CD4-positive, alpha-beta T cell treated with Interleukin-4 for 4 hours (primary cell): ENCODE results near the gene PLA2G2D.

ENCODE experiments used
- DNase-seq: peaks from one replicate; pipeline ENCODE4 v3.0.0-alpha.2; 2020

Gene PLA2G2D

GRCh38 chr1:20112279-20113000 lies 6.9 kb downstream of the PLA2G2D start:
- DNase-seq = no peak

DNA sequence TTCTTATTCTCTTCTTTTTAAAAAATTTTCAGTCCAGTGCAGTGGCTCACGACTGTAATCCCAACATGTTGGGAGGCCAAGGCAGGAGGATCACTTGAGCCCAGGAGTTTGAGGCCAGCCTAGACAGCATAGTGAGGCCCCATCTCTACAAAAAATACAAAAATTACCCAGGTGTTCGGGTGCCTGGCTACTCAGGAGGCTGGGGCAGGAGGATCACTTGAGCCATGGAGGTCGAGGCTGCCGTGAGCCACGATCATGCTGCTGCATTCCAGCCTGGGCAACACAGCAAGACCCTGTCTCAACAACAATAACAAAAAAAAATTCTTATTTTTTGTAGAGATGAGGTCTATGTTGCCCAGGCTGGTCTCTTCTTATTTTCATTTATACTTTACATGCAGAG lies 7.9 kb downstream of the PLA2G2D start:
- DNase-seq = no peak

DNA sequence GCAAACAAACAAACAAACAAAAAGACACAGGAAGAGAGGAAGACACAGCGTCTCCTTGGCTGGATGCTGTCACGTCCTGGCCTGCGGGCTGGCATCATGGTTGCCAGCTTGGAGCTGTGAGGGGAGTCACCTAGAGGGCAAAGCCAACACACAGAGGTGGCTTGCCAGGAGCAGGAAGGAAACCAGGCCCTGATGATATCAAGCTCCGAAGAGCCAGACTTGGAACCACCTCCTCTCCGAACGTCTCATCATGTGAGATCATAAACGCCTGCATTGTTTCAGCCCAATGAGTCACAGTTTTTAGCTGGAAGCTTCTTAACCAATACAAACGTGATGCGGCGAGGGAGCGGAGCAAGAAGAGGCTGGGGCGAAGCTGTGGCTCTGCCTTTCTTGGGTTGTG lies 8.7 kb downstream of the PLA2G2D start:
- no peak for DNase-seq

DNA sequence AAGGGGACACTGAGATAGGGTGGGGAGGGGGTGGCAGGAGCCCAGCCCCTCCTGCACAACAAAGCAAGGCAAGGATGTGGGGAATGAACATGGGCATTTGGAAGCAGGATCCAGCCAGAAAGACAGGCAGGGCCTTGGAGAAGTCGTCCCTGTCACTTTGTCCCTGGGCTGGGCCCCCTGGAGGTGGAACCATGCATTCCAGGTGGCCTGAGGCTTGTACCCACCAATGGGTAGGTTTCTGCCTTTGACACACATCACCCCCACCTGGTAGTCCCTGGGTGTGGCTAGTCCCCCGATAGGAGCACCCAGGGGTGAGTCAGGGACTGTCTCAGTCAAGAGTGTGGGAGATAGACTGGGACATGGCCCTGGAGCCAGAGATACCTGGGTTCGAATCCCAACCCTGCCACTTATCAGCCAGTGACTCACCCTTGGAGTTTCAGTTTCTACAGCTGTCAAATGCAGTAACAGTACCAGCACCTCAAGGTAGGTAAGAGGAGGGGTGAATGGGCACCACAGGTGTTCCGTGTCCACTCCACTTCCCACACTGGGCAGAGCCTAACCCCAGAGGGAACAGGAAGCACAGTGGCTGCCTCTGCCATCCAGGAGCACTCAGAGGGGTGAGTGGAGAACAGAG lies 10.0 kb downstream of the PLA2G2D start:
- no peak for DNase-seq

- no peak for DNase-seq
These were observed 10.8 kb downstream of the PLA2G2D start for GRCh38 chr1:20108366-20109123.

DNA sequence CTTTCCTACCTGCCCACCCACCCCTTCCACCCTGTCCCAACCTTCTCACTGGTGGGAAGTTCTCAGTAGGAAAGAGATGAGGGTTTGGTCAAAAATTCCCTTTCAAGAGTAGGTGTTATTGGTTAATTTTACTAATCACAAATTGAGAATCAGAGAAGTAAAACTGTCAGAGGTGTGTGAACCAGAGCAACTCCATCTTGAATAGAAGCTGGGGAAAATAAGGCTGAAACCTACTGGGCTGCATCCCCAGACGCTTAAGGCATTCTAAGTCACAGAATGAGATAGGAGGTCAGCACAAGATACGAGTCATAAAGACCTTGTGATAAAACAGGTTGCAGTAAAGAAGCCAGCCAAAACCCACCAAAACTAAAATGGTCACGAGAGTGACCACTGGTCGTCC lies 11.5 kb downstream of the PLA2G2D start:
- no peak for DNase-seq

DNA sequence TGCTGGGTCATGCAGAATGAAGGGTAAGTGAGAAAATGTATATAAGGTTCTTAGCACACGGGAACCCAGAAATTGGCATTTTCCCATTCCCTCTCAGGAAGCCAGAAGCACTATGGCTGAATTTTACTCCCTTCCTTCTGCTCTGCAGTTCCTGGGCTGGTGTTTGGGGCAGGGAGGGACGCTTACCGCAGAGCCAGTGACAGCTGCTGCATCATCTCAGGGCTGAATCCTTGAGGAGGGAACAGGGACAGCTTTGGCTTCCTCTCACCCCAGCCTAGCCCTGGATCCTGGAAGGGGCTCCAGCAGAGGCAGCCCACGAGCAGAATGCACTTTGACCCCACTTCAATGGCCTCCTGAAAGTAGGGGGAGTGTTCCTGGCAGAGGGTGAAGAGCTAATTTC lies 12.0 kb downstream of the PLA2G2D start:
- DNase-seq = no peak

DNA sequence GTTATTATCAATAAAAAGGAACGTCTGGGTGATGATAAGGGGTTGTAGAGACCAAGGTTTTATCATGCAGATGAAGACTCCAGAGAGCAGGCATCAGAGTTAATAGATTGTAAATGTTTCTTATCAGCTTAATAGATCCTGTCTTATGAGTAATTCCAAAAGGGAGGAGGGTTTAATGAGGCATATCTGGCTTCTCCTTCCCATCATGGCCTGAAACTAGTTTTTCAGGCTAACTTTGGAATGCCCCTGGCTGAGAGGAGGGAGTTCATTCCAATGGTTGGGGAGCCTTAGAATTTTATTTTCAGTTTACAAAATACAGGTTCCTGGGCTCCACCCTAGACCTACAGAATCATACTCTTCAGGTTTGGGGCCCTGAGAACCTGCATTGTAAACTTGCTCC lies 13.5 kb downstream of the PLA2G2D start:
- no peak for DNase-seq

DNA sequence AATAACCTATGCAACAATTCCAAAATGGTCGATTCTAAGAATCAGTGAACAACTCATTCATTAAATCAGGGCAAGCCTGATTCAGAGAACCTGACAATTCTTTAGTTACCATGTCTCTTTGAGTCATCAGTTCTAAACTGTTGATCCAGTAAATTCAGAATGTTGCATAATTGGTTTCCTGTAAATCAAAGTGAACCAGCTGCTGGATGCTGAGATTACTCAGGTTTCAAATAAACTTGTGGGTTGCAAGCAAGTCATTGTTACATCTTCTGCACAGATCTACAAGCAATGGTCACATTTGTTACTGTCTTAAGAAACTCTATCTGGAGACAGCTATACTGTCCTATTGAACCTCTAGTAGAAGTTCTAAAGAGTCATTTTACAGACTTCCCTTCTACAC lies 16.5 kb downstream of the PLA2G2D start:
- no peak for DNase-seq

DNA sequence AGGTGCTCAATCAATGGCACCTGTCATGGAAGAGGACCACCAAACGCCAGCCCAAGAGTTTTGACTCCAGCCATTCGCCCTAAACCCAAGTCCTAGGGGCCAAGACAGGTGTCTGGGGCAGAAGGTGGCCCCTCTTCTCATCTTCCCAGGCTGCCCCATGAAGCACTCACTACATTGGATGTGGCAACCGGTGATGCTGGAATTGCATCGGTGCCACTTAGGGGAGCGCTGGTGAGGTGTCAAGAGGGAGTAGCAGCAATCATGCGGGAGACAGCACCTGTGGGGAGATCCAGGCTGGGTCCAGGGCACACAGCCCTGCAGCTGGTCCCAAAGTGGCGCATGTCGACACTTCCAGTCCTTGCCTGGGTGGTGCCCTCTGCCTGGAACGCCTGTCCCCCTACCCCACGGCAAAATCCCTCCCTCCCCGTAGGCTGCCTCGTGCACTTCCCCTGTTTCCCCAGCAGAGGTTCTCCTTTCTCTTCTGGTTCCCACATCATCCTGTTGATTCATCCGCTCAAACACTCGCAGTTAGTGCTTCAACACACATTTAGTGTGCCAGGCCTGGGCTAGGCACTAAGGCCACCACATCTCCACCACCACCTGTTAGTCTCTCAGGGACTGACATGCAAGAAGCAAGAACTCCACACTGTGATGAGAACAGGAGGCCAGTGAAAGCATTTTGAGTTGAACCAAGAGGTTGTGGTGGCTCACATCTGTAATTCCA lies 18.5 kb downstream of the PLA2G2D start:
- DNase-seq = peak; percentile 33

DNA sequence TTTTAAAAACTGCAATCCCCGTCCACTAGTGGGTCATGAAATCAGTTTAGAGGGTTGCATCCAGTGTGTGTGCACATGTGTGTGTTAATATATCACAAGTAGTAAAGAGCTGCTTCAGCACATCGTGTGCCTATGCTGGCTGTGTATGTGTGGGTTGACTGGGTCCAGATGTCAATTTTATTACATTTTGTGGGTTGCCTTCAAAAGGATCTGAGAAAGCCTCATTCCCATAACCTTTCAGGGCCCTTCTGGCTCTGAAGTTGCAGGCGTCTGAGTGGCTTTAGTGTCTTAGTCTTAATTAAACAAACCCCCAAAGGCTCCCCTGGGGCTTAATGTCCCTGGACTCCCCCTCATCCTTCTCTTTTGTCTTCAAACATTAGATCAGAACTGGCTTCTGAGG lies 19.8 kb downstream of the PLA2G2D start:
- no peak for DNase-seq

- DNase-seq = no peak
These were observed 22.4 kb downstream of the PLA2G2D start for GRCh38 chr1:20096840-20097447.

GRCh38 chr1:20095564-20096434 lies 23.5 kb downstream of the PLA2G2D start:
- DNase-seq = no peak

DNA sequence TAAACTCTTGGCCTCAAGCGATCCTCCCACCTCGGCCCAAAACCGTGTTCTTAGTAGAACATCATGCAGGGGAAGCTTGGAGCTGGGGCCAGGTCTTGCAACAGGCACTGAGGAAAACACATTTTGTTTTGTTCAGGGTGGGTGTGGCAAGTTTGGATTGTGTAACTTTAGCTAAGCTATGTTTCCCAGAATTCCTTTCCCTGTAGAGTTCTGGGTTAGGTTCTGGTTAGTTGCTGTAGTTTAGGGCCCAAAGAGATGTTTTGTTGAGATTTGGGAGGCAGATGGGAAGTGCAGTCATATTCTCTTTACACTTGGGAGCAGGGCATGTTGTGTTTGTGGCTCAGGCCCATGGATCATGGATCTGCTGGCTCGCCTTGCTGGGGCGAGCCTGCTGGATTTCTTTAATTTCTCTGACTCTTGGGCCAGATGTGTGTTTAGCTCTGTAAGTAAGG lies 25.4 kb downstream of the PLA2G2D start:
- no peak for DNase-seq

- DNase-seq = no peak
These were observed 26.0 kb downstream of the PLA2G2D start for GRCh38 chr1:20093303-20093702.

GRCh38 chr1:20090641-20091040 lies 28.7 kb downstream of the PLA2G2D start:
- no peak for DNase-seq

DNA sequence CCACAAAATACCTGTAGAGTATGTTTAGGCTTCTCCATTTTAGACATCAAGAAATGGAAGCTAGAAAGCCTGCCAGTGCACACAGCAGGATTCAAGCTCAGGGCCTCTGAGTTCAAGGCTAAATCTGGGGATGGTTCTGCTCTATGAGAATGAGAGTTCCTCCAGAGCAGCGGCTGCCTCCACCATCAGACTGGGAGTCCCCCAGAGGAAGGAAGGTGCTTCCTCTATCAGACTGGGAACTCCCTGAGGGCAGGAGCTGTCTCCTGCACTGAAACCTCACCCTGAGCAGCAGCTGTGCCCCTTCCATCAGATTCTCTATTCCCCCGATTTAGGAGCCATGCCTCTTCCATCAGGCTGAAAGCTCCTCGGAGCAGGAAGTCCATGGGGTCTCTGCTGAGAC lies 29.2 kb downstream of the PLA2G2D start:
- no peak for DNase-seq

DNA sequence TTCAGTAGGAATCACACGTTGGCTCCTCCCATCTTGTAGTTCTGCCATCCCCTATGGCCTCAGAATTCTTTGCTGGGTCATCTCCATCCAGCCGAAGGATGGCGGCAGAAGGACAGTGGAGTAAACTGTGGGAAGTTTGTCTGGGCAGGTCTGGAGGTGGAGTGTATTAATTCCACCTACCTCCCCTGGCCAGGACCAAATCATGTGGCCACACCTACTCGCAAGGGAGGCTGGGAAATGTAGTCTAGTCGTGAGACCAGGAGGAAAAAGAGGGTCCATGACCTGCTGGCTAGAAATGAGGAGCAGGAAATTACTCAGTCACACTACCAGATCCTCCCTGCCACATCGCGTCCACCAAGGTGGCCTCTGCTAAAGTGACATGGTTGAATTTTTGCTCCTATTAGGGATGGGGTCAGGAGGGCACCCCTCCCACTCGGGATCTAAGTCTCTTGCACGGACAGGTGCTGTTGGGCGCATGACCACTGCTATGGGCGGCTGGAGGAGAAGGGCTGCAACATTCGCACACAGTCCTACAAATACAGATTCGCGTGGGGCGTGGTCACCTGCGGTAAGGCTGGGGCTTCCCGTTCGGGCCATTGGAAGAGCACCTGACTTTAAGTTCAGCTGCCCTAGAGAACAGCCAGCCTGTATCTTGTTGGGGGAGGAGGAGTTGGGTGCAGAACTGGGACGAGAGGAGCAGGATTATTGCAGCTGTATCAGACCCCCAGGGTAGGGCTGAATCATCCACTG lies 29.8 kb downstream of the PLA2G2D start:
- DNase-seq = no peak

DNA sequence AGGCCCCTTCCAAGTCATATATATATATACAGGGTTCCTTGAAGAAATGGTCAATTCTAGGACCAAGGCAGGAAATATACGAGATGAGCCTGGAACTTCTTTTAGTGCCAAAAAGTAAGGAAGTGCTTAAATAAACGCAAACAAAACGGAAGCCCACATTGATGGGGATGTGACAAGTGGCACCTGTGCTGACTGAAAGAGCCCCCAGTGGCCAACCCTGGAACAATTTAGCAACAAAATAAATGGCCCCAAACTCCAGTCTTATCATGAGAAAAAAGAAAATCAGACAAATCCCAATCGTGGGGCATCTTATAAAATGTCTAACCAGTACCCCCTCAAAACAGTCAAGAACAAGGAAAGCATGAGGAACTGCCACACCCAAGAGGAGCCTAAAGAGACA lies 31.7 kb downstream of the PLA2G2D start:
- no peak for DNase-seq

DNA sequence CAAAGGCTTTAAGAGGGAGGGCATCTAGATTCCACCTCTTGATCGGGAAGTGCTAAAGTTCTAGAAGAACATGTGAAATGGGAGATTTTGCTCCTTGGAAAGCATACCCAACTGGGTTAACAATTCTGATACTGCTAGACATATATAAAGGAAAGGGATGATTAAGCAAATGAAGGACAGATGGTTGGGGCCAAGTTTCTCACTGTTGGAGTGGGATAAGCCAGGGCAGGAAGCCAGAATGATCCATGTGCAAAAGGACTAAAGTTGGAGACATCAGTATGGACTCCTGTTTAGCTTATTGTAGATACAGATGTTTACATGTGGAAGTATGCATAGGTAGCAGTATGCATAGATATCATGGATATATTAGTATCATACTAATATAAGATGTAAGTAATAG lies 32.5 kb downstream of the PLA2G2D start:
- DNase-seq = no peak
